Activated T-cell treated with anti-CD3 and anti-CD28 coated beads, Interleukin-2, amount 50 U/mL, for 24 hours (primary cell): Measurements from ENCODE around the gene FIBP.
A peak's percentile ranks its signal among the peaks of the same experiment; 100 is the strongest.

Experiments used
- DNase-seq: peaks from one replicate; pipeline ENCODE4 v3.0.0-alpha.2; 2020
- H3K27ac Mint-ChIP-seq: 2 replicates; pipeline ENCODE4 v1.8.0; 2020; ENCODE audit warnings: mild to moderate bottlenecking, mixed read lengths
- H3K27me3 Mint-ChIP-seq: 2 replicates; pipeline ENCODE4 v1.8.0; 2020; ENCODE audit warnings: mixed read lengths
- H3K36me3 Mint-ChIP-seq: 2 replicates; pipeline ENCODE4 v1.8.0; 2020; ENCODE audit warnings: low read depth, mixed read lengths
- H3K4me1 Mint-ChIP-seq: 2 replicates; pipeline ENCODE4 v1.8.0; 2020; ENCODE audit warnings: low read depth, mixed read lengths
- H3K4me3 Mint-ChIP-seq: 2 replicates; pipeline ENCODE4 v1.8.0; 2020; ENCODE audit warnings: mild to moderate bottlenecking, moderate library complexity, mixed read lengths
- H3K9me3 Mint-ChIP-seq: 2 replicates; pipeline ENCODE4 v1.8.0; 2020; ENCODE audit warnings: mixed read lengths

The FIBP gene

DNA sequence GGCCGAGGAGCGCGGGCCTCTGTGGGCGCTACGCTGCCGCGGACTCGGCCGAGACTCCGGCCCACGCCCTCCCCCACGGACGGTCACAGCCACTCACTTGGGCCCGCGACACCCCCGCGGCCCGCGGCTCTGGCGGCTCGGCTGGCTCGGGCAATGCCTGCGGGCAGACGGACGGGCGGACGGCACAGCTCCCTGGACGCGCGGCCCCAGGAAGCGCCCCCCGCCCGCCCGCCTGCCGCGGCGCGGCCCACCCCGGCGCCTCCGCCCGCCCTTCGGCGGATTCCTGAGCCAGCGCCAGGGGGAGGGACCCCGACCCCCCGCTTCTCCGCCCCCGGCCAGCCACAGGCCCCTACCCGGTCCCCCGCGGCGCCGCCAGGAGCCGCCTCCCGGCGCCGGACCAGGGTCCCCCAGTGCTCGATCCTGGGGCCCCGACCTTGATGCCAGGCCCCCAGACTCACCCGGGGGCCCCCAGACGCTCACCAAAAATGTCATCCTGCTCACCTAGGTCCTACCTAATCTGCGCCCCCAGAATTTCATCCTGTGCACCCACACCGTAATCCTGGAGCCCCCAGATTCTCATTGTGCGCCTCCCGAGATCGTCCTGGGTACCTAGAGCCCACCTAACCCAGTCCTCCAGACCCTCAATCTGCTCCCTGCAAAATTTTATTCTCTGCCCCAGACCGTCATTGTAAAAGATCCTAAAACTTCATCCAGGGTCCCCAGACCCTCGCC is 15.5 kb downstream of the FIBP start, which contains the start of gene EFEMP2:
Gene EFEMP2 (minus strand): TSS at position 215 of the 732 bp plus-strand sequence. CDS start 446 bp downstream, outside the sequence.
- no peaks in the 10 kb centered on the region for H3K27me3 Mint-ChIP-seq
- H3K27ac Mint-ChIP-seq = peak within 1 kb of the TSS; percentile 86
- H3K4me1 Mint-ChIP-seq = peaks cover 28% of the 10 kb centered on the region
- H3K36me3 Mint-ChIP-seq = peaks cover 4% of the 10 kb centered on the region
- no peak for DNase-seq
- no peaks in the 10 kb centered on the region for H3K9me3 Mint-ChIP-seq
- H3K4me3 Mint-ChIP-seq = peak within 1 kb of the TSS; percentile 79

DNA sequence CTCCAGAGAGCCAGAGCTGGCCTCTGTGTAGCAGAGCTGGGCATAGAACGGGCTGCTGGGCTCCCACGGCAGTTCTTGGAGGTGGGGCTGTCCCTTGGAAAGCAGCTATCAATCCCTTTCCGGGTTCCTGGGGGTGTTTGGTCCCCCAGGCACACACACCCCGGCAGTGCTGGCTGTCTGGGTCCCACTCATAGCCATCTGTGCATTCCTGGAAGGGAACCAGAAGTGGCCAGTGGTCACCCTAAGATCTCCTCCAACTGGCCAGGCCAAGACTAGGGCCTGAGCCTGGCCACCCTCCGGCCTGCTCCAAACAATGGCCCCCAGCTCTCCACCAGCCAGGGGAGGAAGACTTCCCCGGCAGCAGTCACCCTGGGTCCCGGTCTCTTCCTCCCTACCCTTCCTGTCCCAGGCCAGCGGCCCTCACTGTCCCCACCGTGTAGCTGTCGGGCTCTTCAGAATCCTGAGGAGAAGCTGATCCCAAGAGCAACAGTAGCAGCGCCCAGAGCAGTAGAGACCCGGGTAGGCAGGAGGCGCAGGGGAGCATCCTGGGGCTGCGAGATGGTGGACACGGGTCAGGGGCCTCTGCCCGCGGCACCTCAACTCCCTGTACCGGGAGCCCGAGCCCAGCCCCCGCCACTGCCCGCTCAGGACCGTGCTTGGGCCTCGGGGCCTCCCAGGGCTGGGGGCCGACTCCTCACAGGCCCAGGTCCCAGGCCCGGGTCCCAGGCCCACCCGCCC is 16.3 kb downstream of the FIBP start:
- Mint-ChIP-seq H3K27me3 (no peaks in the 10 kb centered on the region), H3K36me3 (peaks cover 12% of the 10 kb centered on the region), H3K4me1 (peaks cover 25% of the 10 kb centered on the region), H3K27ac (peak overlapping the region; percentile 44), H3K9me3 (no peaks in the 10 kb centered on the region), H3K4me3 (peak overlapping the region; percentile 51)
- DNase-seq = no peak

DNA sequence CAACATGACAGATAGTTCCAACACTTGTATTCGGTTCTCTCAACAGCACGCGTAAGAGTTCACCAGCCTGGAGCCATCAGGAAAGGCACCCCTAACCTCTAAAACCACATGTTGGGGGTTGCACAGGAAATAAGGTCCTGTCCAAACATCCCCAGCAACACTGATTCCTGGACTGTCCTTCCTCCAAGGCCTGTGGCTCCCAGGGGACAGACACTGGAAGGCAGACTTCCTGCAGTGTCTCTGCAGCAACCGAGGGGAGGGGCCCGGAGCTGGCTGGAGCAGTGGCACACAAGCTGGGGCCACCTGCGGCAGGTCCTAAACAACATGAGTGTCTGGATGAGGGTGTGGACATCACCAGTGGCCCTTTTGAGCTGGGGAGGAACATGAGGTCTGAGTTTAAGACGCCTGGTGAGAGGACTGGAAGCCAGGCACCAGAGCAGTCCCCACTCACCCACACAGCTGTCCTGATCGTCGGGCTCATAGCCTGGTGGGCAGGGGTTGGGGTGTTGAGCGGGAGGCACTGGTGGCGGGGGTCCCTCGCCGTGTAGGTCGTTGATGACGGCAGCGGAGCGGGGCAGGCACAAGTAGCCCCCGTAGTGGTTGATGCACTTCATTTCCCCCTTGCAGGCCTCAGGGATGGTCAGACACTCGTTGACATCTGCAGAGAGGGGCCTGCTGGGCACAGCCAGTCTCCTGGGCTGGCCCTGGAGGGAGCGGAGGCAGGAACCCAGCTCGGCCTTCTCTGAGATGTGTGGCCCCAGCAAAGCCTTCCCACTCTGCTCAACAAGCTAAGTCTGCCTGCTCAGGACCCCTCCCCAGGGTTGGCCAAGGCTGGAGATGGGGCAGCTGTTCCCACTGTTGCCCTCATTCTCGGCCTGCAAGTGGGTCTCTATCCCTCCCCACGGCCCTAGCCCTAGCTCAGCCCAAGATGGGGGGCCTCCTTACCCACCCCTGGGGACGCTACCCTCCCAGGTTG is 17.3 kb downstream of the FIBP start:
- peak overlapping the region; percentile 12 for H3K4me3 Mint-ChIP-seq
- DNase-seq = no peak
- H3K27ac Mint-ChIP-seq = peak overlapping the region; percentile 18

DNA sequence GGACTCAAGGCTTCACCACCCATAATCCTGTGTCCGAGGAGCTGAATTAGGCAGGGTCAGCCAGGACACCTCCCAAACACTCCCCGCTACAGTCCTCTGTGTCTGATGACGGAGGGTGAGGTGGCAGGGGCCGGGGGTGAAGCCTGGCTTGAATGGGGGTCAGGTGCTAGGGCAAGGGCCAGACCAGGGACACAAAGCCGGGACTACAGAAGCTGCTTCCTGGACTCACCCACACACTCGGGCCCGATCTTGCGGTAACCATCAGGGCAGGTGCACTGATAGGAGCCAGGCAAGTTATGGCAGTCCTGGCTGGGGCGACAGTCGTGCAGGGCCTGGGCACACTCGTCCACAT is 18.0 kb downstream of the FIBP start:
- Mint-ChIP-seq H3K4me3 (no peak overlapping the region), H3K27ac (peak overlapping the region; percentile 47), H3K27me3 (no peaks in the 10 kb centered on the region), H3K9me3 (no peaks in the 10 kb centered on the region), H3K36me3 (peaks cover 28% of the 10 kb centered on the region), H3K4me1 (peaks cover 22% of the 10 kb centered on the region)
- no peak for DNase-seq

More for the DNA sequence above, 17.3 kb downstream of the FIBP start:
- Mint-ChIP-seq H3K27me3 (no peaks in the 10 kb centered on the region), H3K36me3 (peaks cover 21% of the 10 kb centered on the region), H3K9me3 (no peaks in the 10 kb centered on the region), H3K4me1 (peaks cover 22% of the 10 kb centered on the region)

DNA sequence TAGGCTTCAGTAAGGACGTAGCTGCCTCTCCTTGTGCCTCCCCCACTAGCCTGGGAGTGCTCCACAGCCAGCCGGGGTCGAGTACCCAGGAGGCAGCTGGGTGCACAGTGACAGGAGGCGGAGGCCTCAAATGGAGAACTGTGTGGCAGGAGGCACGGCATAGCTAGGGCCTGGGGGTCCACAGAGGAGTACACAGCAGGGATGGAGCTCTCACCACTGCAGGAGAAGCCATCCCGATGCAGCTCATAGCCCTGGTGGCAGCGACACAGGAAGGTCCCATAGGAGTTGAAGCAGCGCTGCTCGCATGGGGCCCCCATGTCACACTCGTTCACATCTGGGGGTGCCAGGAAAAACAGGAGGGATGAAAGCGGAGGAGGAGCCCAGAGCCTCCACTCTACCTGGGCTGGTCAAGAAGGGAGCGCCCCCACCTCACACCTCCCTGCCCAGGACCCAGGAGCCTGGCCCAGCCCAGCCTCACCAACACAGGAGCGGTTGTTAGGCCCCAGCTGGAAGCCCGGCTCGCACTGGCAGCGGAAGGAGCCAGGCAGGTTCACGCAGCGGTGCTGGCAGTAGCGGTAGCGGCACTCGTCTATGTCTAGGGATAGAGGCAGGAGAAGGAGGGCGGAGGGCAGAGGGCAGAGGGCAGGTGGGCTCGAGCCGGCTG is 18.5 kb downstream of the FIBP start:
- Mint-ChIP-seq H3K36me3 (peaks cover 33% of the 10 kb centered on the region), H3K9me3 (no peaks in the 10 kb centered on the region), H3K4me3 (no peak overlapping the region), H3K4me1 (peaks cover 26% of the 10 kb centered on the region), H3K27me3 (no peaks in the 10 kb centered on the region), H3K27ac (no peak overlapping the region)
- DNase-seq = no peak

- Mint-ChIP-seq H3K4me1 (peaks cover 25% of the 10 kb centered on the region), H3K27ac (no peak overlapping the region), H3K9me3 (no peaks in the 10 kb centered on the region), H3K27me3 (no peaks in the 10 kb centered on the region), H3K4me3 (no peak overlapping the region), H3K36me3 (peaks cover 41% of the 10 kb centered on the region)
- DNase-seq = no peak
Measured at GRCh38 chr11:65868907-65869306, 19.4 kb downstream of the FIBP start.

DNA sequence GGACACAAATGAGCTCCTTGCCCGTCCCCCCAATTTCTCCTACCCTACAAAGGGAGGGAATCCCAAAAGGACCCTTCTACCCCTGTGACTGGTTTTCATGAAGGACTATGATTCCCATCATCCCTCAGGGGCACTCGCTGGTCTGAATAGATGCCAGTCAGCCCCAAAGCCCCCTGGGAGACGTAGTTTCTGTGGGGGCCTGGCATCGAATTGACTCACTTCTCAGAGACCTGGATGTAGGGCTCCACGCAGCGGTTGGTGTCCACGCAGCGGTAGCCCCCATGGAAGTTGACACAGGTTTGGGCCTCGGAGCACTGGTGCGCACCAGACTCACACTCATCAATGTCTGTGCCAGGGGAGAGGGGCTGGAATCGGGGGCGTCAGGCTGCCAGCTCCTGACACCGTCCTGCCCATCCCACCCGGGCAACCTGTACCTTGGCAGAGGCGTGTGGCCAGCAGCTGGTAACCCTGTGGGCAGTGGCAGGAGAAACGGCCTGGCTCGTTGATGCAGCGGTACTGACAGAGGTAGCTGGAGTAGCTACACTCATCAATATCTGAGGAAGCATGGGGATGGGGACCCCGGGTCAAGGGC is 20.1 kb downstream of the FIBP start:
- Mint-ChIP-seq H3K9me3 (no peaks in the 10 kb centered on the region), H3K4me1 (peaks cover 20% of the 10 kb centered on the region)
- no peak for DNase-seq

GRCh38 chr11:65867284-65868071 is 20.8 kb downstream of the FIBP start:
- Mint-ChIP-seq H3K36me3 (peaks cover 56% of the 10 kb centered on the region), H3K4me3 (no peak overlapping the region), H3K27me3 (no peaks in the 10 kb centered on the region), H3K9me3 (no peaks in the 10 kb centered on the region), H3K4me1 (peaks cover 22% of the 10 kb centered on the region), H3K27ac (no peak overlapping the region)
- DNase-seq = no peak

More for the DNA sequence above, 20.1 kb downstream of the FIBP start:
- Mint-ChIP-seq H3K4me3 (no peak overlapping the region), H3K27me3 (no peaks in the 10 kb centered on the region), H3K27ac (no peak overlapping the region), H3K36me3 (peaks cover 49% of the 10 kb centered on the region)

DNA sequence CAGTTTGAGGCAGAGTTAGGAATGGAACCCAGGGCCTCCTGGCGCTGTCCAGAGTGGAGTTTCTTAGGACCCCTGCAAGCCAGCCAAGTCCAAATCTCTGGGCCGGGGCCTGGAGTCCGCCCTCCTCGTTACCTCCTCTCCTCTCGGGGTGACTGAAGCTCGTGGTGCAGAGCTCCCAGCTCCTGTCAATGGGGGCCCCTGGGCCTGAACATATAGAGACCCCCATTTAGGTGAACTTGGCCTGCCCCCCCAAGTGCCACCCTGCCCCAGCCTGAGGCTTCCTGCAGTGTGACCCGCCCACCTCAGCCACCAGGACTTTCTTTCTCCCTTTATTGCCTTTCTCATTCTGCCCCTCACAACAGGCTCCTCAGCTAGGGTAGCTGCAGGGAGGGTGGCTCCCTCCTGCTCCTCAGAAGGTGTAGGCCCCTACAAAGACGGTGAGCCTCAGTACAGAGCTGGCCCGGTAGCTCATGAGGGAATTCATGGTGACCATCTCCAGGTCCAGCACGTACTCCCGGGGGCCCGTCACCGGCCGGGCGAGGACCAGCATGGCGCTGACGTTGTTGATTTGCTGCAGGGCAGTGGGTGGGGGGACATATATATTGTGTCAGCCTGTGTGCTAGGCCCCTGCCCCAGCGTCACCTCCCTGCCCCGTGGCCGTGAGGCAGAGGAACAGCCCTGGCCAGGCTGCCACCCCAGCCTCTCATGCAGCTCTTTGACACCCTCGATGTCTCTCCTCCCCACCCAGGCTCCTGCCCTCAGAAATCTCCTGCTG is 21.6 kb downstream of the FIBP start:
- Mint-ChIP-seq H3K9me3 (no peaks in the 10 kb centered on the region), H3K4me1 (peaks cover 27% of the 10 kb centered on the region), H3K27ac (no peak overlapping the region), H3K4me3 (no peak overlapping the region), H3K27me3 (no peaks in the 10 kb centered on the region), H3K36me3 (peaks cover 64% of the 10 kb centered on the region)
- no peak for DNase-seq

GRCh38 chr11:65865550-65866172 is 22.6 kb downstream of the FIBP start:
- Mint-ChIP-seq H3K4me1 (peaks cover 29% of the 10 kb centered on the region), H3K27ac (peak overlapping the region; percentile 61), H3K9me3 (no peaks in the 10 kb centered on the region), H3K4me3 (no peak overlapping the region), H3K36me3 (peaks cover 74% of the 10 kb centered on the region), H3K27me3 (no peaks in the 10 kb centered on the region)
- no peak for DNase-seq

GRCh38 chr11:65864706-65865471 is 23.4 kb downstream of the FIBP start:
- Mint-ChIP-seq H3K27me3 (no peaks in the 10 kb centered on the region), H3K9me3 (no peaks in the 10 kb centered on the region), H3K4me1 (peaks cover 30% of the 10 kb centered on the region), H3K36me3 (peaks cover 80% of the 10 kb centered on the region), H3K27ac (peak overlapping the region; percentile 61), H3K4me3 (no peak overlapping the region)
- DNase-seq = no peak
